Measurements from ENCODE around the gene DYRK1B. TPM values are rescaled to one million over a fixed set of nuclear protein-coding genes. Genes with fewer than 3 reads are reported as not detected.

DYRK1B gene
- polyA plus RNA-seq, 1 donor (not counting 4 experiments of a cell fraction or from before 2014, with no cell fraction given) = 4.6 TPM

GRCh38 chr19:39778763-39779162 is 55.2 kb downstream of the DYRK1B start, which contains the start of gene LEUTX:
Gene LEUTX (plus strand): TSS chr19:39778854. CDS start chr19:39778921, 67 bp downstream.
- no peak within 1 kb of the TSS for H3K4me3 ChIP-seq (ENCODE audit: control insufficient read depth in 2 of 3, extremely low read depth in 1 of 3, insufficient read depth in 2 of 3, low read depth in 1 of 3, low read length in 3 of 3)
- H4K20me1 ChIP-seq (ENCODE audit: control insufficient read depth, extremely low read depth, insufficient read depth, low read length) = no peaks in the 10 kb centered on the region
- no peaks in the 10 kb centered on the region for H3K9me3 ChIP-seq (ENCODE audit: control insufficient read depth, low read depth, low read length)
- no peaks in the 10 kb centered on the region for H3K4me1 ChIP-seq (ENCODE audit: control insufficient read depth, extremely low read depth, insufficient read depth, low read length)
- no peaks in the 10 kb centered on the region for H3K27me3 ChIP-seq (ENCODE audit: control insufficient read depth, extremely low read depth, insufficient read depth, low read length)
- no peak within 1 kb of the TSS for H3K4me2 ChIP-seq (ENCODE audit: control insufficient read depth, extremely low read depth, insufficient read depth, low read depth, low read length)
- FAIRE-seq (no peak), DNase-seq (ENCODE audit: low read depth, low spot score) (no peak)
- dilution Hi-C loops (cut with MboI; ENCODE audit: extremely low pct_ligation_motif_present, low sequenced_read_pairs) = no loop called here
- H3K27ac ChIP-seq (ENCODE audit: control insufficient read depth, insufficient read depth, low read length) = no peak within 1 kb of the TSS
- H2AFZ ChIP-seq (ENCODE audit: control insufficient read depth, low read length) = no peak within 1 kb of the TSS
- no peaks in the 10 kb centered on the region for H3K9me1 ChIP-seq (ENCODE audit: control insufficient read depth, extremely low read depth, insufficient read depth, low read length)
- TF ChIP-seq CTCF (optimal IDR thresholded peaks at IDR 0.05 in 1 of 3, IDR thresholded peaks at IDR 0.05 in 1 of 3, conservative IDR thresholded peaks at IDR 0.05 in 1 of 3; ENCODE audit: extremely low read depth in 1 of 3, insufficient read depth in 2 of 3, low read length in 3 of 3) (no peak), EZH2 (IDR thresholded peaks at IDR 0.05; ENCODE audit: low read length) (no peak)
- H3K79me2 ChIP-seq (ENCODE audit: control insufficient read depth, insufficient read depth, low read length) = no peaks in the 10 kb centered on the region
- no peaks in the 10 kb centered on the region for H3K36me3 ChIP-seq (ENCODE audit: control insufficient read depth in 2 of 2, extremely low read depth in 1 of 2, insufficient read depth in 2 of 2, low read length in 2 of 2)
- H3K9ac ChIP-seq (ENCODE audit: control insufficient read depth, extremely low read depth, insufficient read depth, low read length) = no peak within 1 kb of the TSS

Small RNA genes within 50 kb of the gene (small RNA-seq; reads per million reads assigned to genes)
- 0 reads per million in 3 experiments for gene MIR6719 (ENCODE audit: insufficient read length in 3 of 3, low read depth in 3 of 3, low replicate concordance in 1 of 3)

Other genes starting within 250 kb of the DYRK1B start
- gene LGALS13, start 231.6 kb downstream of the DYRK1B start, polyA plus RNA-seq = not detected in 3 replicates
- gene LGALS16, start 178.2 kb downstream of the DYRK1B start, polyA plus RNA-seq = not detected in 3 replicates
- gene LGALS14, start 129.7 kb downstream of the DYRK1B start, polyA plus RNA-seq = not detected in 3 replicates
- not detected in 3 replicates for gene CLC, start 96.1 kb downstream of the DYRK1B start, polyA plus RNA-seq
- gene LEUTX, start 55.3 kb downstream of the DYRK1B start, polyA plus RNA-seq = not detected in 3 replicates
- 222 to 357 TPM (median 301 TPM) in 3 replicates for gene FBL, start 12.2 kb upstream of the DYRK1B start, polyA plus RNA-seq
- 0.02 to 0.12 TPM (median 0.10 TPM) in 3 replicates for gene FCGBP, start 100.5 kb upstream of the DYRK1B start, polyA plus RNA-seq
- 48.2 to 107 TPM (median 74.1 TPM) in 3 replicates for gene PSMC4, start 137.0 kb upstream of the DYRK1B start, polyA plus RNA-seq
- 0.31 to 0.85 TPM (median 0.52 TPM) in 3 replicates for gene ZNF546, start 162.9 kb upstream of the DYRK1B start, polyA plus RNA-seq
- 5.3 to 8.3 TPM (median 6.3 TPM) in 3 replicates for gene ZNF780B, start 222.1 kb upstream of the DYRK1B start, polyA plus RNA-seq

Data from keratinocyte (primary cell).